IPS-NIHi7 (cell line): Measurements from ENCODE around the gene BID.

Experiments used
- DNase-seq: peaks from one replicate; pipeline ENCODE4 v3.0.0; 2012; ENCODE audit warnings: mixed read lengths; ENCODE audit errors: extremely low spot score

BID gene

DNA sequence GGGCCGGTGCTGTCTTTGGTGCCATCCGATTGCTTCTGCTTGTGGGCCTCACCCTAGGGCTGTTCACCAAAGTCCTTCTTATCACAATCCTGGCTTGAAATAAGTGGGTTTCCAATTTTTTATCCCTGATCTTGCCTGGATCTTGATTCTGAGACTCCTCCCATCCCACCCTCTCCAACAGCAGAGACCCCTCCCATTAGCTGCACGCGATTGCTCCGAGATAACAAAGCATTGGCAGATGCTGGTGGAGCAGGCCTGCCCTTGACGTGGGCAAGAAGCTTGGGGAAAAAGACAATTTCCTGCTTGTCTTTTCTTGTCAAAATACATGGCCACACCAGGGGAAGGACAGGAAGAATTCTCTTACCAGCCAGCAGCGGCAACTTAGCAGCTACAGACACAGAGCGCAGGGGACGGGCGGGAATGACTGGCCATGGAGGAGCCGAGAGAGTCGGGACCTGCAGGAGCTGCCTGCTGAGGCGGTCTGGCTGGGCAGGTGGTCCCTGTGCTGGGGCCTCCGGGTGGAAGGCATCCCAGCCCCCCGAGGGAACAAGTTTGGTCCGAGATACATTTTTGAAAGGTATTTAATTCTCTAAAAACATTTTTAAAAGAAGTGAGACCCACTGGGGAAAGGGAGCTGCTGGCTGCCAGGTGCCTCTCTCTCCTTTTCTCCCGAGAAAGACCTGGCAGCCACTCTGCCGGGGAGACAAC lies 9.7 kb upstream of the BID start:
- DNase-seq = no peak

DNA sequence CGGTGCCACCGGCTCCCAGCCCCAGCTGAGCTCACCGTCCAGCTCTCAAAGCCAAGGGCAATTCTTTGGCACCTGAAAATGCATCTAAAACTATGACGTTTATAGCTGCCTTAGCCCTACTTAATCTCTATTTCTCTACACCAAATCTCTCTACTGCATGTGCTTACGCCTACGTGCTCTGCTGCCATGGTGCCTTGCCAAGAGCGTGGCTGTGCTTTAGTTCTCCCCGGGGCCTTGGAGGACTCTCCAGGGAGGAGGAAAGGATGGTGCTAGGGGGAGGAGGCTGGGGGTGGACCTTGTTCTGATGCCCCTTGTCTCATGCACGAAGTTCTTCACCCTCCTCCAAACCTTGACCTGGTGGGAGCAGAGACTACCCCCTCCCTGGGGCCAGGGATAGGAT lies 9.0 kb upstream of the BID start:
- DNase-seq = no peak

DNA sequence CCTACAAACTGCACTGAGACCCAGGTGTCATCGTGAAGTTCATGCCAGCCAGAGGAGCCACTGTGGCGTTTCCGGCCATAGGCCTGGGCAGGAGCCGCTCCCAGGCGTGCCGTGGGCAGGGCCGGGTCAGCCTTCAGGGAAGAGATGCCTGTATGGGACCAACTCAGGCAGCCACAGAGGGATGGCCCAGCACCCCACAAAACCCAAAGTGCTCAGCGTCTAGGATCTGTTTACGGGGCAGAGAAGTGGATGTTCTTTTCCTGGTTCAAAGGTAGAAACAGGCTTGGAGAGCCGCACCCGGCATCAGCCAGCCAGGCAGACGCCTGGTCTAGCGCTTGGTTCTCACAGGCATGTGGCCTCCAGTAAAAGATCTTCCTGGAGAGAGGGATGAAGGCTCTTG lies 8.4 kb upstream of the BID start:
- DNase-seq = no peak

DNA sequence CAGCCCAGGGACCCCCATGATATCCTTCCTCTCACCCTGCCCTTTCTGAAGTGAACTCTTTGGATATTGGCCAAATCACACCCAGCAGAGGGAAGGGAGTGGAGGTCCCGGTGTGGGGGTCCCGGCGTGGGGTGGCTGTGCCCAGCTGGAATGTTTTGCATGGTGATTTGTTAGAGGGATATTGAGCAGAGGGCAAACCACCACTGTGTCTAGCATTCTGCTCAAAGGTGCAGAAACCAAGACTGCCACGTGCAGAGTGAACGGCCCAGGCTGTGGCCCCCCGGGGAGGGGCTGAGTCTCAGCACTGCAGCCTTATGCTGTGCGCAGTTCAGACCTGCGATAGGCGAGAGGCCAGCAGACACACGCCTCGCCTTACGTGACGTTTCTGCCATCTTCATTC lies 7.9 kb upstream of the BID start:
- no peak for DNase-seq

DNA sequence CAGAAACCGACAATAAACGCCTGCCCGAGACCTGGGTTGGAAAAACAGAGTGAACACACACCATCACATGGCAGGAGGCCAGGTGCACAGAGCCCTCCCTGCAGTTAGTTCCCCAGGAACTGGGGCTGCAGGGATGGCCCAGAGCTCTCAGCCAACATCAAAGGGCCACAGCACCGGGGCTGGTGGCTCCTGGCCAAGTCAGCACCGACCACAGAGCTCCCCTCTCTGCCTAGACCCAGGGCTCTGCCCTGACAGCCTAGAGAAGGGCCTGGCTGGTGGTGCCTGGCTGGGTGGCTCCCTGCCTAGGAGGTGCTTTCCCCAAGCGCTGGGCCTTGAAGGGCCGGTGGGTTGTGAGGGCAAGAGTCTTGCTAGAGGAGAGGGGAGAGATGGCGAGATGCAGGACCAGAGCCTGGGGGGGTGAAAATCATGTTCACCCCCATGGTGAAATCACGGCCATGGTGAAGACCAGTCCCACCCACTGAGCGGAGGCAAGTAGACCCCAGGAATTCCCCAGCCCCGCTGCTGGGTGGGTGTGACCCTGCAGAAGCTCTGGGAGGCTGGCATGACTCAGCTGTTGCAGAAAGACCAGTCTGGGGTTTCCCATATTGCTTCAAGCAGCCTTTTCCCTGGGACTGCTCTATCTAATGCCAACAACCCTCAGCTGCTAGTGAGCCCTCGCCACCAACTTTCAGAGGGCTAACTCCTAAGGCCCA lies 7.2 kb upstream of the BID start:
- DNase-seq = no peak

DNA sequence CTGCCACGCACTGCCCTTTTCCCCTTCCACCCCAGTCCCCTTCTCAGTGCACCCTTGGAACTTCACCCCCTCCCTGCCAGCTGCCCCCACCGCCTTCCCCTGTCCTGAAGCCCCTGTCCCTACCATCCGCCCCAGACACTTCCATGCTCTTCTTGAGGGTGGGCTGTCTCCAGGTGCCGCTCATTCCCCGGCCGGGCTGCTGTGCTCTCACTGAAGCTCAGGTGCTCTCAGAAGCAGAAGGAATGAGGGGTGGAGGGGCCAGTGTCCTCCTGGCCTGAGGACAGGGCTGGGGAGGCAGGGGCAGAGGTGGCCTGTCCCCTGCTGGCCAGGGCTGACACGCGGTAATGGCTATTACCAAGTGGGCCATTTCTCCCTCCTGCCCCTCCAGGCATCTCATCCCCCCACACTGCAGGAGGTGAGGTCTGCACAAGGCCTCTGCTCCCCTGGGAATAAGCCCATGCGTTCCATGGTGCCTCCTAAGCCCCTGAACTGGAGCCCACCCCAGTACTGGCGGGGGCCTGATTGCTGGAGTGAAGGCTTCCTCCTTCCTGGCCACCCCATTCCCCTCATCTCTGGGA lies 6.6 kb upstream of the BID start:
- no peak for DNase-seq

DNA sequence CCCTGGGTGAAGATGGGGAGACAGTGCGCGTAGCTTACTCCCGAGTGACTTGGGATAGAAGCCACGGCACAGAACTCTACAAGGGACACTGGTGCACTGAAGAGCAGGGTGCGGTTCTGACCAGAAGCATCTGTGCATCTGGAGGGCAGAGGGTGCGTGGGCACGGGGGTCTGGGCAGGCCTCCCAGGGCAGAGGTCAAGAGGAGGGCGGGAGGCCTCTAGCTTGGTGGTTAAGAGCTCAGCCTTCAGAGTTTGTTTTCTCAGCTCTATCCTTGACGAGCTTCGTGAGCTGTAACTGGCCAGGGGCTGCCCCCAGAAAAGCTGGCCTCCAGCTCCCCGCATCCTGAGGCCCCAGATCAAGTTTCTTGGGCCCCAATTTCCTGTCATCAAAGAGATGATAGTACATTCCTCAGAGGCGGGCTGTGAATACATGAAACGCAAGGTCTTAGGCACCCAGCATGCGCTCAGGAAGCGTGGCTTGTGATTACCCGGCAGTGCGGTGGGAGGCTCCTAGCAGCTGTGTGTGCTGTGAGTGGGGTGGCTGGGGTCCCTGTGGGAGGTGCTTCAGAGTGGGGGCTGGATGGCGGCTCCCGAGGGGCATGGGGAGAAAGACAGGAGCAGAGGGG lies 6.0 kb upstream of the BID start:
- no peak for DNase-seq

DNA sequence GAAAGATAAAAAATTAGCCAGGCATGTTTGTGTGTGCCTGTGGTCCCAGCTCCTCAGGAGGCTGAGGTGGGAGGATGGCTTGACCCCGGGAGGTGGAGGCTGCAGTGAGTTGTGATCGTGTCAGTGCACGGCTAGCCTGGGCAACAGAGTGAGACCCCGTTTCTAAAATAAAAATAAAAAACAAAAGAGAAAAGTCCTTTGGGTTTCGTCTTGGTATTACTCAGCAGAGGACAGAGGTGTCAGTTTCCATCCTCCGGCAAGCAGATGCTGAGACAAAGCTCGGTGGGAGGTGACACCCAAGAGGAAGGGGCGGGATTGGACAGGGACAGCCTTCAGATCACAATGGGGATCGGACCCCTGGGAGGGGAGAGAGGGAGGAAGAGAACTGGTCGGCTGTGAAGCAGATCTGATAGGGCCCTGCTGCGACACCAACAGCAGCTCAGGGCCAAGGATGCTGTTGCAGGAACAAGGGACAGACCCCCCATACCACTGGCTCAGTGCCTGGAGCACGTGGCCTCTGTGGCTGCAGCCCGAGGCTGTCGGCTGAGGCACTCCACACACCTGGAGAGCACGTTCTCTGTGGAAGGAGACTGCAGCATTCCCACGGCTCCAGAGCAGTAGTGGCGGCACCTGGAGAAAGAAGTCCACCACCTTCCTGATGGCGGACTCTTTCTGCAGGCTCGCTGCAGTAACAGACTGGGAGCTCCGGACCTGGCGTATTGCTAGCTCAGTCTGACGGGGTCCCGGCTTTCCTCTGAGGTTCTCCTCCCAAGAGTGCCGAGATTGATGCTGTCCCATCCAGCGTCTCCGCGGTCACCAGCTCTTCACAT lies 5.2 kb upstream of the BID start:
- no peak for DNase-seq

DNA sequence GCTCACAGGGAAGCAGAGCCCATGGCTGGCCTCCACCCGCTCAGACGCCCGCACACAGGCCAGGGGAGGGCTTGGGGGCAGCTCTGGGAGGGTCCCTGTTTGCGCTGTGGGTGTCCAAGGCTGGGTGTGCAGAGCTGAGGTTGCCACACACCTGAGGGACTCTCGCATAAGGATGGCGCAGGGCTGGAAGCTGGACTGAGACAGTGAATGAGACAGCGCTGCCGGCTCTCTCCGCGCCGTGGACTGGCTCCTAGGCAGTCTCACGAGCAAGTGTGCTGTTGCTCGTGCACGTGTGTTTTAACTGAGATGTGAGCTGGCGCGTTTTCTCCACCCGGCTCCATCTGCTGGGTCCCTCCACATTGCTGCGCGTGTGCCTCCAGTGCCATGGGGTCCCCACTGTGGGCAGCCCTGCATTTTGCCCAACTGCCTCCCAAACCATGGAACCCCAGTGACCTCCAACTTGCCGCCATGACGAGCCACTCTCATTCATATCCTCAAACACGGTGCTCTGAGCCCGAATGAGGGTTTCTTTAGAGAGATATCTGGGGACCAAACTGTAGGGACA lies 4.2 kb upstream of the BID start:
- no peak for DNase-seq

DNA sequence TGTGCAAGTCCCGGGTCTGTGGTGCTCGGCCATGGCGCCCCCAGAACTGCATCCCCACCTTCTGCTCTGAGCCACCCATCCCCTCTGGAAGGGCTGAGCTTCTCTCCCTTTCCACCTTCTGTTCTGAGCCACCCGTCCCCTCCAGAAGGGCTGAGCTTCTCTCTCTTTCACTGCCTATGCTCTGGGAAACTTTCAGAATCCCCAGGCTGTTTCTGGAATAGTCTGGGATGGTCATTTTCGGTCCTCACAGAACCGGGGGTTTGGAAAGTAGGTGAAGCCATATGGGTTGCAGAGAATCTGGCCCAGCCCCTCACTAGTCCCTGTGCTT lies 3.4 kb upstream of the BID start:
- no peak for DNase-seq

DNA sequence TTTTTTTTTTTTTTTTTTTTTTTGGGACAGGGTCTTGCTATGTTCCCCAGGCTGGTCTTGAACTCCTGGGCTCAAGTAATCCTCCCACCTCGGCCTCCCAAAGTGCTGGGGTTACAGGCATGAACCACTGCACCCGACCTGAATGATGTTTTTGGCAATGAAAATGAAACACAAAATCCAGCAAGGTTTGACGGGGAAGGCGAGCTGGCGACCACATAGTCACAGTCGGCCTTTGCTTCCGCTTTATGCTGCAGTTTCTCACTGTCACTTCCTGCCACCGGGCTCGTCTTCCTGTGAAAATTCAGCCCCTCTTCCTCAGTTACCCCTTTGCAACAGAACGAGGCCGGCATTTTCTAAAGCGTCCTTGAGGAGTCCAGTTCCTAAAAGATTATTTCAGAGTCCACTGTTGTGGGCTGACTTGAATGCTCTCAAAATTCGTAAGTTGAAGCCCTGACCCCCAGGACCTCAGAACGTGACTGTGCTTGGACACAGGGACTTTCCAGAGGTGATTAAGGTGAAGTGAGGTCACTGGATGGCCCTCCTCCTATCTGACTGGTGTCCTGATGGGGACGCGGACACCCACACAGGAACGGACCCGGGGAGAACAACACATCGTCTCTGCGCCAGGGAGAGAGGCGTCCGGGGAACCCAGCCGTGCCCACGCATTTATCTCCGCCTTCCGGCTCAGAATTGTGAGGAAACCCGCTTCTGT lies 2.9 kb upstream of the BID start:
- no peak for DNase-seq

DNA sequence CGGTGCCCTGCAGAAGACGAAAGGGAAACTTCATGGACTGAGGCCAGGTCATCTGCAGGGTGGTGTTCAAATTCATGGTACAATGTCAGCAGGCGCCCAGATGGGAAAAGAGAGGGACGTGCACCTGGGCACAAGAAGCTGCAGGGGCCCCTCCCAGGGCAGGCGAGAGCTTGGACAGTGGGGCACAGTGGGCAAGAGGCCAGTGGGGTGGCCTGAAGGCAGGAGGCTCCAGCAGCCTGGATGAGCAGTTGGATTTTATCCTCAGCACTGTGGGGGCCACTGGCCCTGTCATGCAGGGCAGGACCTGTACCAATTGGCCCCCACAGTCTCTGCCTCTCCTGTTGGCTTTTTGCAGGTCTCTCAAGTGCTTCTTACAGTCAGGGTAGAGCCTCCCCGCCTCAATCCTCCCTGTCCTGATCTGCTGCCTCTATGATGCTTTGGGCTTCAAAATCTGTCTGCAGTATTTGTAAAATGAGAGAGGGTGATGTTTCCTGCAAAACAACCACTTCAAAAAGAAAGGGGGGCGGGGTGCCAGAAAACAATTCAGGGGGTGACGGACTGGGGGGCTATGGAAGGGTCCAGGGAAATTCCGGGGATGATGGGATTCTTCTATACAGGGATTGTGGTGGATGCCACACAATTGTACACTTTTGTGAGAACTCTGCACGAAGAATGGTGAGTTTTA lies 1.7 kb upstream of the BID start:
- DNase-seq = no peak

DNA sequence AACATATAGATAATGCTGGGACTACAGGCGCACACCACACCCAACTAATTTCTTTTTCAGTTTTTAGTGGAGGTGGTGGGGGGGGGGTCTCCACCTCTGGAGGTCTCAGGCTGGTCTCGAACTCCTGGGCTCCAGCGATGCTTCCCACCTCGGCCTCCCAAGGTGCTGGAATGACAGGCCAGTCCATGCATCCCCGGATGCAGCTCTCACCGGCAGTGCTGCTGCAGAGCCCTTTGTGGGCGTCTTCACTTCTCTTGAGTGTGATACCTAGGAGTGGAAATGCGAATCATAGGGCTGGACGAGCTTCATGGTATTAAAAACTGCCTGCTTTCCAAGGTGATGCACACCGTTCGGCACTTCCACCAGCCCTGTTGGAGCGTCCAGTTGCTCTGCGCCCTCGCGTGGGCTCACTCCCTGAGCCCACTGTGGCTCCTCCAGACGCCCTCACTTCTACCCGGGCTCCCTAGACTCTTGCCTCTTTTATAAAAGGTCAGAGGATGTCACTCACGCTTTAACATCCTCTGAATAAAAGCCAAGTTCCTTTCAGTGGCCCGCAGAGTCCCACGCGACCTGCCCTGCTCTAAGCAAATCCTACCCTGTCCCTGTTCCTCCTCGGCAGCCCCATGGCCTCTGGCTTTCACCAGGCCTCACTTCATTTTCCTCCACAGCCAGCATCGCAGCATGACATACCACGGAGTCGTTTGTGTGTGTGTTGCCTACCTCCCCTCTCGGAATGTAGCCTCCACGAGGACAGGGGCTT lies 837 bp upstream of the BID start:
- no peak for DNase-seq

DNA sequence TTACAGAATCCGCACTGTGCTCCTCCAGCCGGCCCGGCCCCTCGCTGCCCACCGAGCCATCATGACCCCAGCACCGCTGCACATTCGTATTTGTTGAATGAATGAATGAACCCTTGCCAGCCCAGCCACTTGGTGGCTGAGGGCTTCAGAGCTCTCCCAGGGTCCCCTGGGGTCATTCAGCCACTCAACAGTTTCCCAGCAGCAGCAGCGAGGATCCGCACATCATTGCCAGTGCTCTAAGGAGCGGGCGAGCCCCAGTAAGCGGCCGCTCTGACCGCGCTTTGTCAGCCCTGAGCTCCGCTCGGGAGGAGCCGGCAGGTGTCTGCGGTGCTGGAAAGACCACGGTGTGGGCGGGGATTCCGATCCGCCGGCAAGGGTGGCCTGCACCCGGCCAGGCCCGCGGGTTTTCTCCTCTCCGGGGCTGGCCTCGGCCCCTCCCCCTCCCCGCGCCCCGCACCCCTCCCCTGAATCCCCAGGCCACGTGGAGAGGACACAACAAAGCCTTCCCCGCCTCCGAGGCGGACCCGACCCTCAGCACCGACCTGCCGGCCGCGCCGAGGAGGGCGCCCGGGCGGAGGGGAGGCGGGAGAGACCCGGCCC lies 563 bp downstream of the BID start:
- DNase-seq = peak; percentile 80

DNA sequence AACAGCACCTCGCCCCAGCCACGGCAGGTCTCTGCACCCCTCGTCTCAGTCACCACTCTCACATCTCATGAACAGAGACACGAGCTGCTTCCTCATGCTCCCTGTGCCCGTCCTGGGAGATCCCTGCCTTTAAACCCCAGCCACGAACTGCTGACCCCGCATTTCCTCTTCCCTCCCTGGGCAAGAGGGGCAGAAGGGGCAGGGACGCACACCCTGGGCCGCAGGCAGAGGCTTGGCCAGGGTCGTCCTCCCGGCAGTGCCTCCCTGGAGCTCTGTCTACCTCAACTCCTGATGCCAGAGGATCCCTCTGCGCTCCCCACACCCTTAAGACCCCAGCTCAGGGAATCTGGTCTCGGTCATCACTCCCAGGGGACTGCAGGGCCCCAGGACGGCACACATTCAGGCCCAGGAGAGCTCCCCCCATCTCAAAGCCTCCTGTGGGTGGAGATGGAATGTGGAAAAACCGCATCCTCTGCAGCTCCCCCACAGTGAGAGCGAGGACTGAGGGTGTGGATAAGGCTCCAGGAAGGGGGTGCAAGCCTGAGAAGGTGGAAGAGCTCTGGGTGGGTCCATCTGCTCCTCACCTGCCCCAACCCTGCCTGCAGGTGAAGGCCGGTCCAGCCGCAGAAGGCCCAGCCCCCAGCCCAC lies 1.2 kb downstream of the BID start:
- DNase-seq = no peak

DNA sequence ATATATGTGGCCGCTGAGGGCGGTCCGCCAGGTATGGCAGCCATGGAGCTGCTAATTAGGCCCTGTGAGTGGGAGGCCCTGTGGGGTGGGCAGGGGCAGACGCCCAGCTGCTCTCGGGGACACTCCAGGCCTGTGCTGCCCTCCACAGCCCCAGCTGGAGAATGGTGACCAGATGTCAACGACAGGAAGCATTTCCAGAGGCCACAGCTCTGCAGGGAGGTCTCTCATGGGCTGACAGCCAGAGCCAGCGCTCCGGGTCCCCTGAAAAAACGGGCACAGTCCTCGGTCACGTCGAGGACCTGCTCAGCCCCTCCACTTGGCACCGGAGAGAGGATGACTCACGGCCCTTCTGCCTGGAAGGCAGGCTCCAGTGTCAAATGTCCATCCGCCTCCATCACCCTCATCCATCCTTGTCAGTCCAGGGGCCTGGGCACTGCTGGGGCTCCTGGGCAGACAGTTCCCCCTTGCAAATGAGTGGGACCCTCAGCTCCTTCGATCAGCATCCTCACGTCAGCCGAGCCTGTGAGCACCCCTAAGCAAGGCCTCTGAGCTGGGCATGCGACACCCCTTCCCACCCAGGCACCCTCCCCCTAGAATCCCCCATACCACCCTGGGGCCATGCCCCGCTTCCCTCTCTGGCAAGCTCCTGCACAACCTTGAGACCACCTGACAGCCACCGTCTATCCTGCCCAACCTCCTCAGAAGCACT lies 1.9 kb downstream of the BID start:
- no peak for DNase-seq

DNA sequence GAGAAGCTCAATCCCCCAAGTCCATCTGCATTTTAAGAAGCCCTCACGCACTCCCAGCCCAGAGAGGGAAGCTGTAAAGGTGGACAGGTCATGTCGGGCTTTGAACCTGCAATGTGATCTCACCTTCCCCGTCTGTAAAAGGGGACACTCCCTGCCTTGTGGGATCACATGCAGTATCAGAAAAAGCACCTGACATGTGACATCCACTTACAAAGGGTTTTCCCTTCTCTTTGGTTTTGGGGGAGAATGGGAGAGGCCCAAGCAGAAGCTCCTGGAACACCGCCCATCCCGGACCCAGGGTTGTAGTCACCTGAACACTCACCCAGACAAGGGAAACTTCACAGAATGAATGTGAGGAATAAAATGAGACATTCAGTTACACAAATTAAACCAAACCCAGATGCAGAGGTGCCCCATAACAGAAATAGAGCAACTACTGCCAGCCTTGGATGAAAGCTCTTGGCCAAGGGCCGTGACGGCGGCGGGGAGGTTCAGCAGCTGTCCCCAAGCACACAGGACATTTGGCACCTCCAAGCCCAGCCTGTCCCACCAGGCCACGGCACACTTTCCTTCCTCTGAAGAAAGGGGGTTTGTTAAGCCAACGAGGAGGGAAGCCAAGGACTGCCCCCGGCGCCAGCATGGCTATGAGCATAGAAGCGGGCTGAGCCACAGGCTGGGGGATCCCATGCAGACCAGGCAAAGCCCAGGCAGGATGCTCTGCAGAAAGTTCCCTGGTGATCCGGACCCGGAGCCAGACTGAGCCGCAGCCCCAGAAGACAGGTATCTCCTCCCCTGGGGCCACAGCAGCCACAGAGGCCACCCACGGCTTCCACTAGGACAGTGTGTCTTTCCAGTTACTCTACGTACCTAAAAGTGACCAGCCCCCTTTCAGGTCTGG lies 3.8 kb downstream of the BID start:
- no peak for DNase-seq
